ENCODE measurements around the gene BTN3A1. TPM values are rescaled to one million over a fixed set of nuclear protein-coding genes. Genes with fewer than 3 reads are reported as not detected.

BTN3A1 gene
- total and polyA plus RNA-seq, 2 of the 8 experiments (the other 6 are each of a cell fraction or from before 2014, with no cell fraction given), result 4.7 to 5.6 TPM

- no peak for TF ChIP-seq CTCF (IDR thresholded peaks at IDR 0.05; ENCODE audit: control extremely low read depth in 1 of 3, insufficient read depth in 1 of 3, low read depth in 1 of 3, low read length in 3 of 3)
- TF ChIP-seq TCF12 (IDR thresholded peaks at IDR 0.05; ENCODE audit: low read depth, low read length), result no peak
- no peak for TF ChIP-seq SIN3A (conservative IDR thresholded peaks at IDR 0.05 in 1 of 2, IDR thresholded peaks at IDR 0.05 in 1 of 2; ENCODE audit: low read depth in 1 of 2, low read length in 2 of 2)
- no peak for TF ChIP-seq GABPA (IDR thresholded peaks at IDR 0.05; ENCODE audit: borderline replicate concordance, insufficient read depth, low read length)
Observed at GRCh38 chr6:26379292-26379691, 22.8 kb upstream of the BTN3A1 start (continued).

Measured in H1 (cell line).